ENCODE data around the gene CMTM1. TPM values are rescaled to one million over a fixed set of nuclear protein-coding genes. Genes with fewer than 3 reads are reported as not detected.

CMTM1 gene
- total and polyA plus RNA-seq, 4 donors, result 0.41 to 7.5 (median 2.9) TPM

DNA sequence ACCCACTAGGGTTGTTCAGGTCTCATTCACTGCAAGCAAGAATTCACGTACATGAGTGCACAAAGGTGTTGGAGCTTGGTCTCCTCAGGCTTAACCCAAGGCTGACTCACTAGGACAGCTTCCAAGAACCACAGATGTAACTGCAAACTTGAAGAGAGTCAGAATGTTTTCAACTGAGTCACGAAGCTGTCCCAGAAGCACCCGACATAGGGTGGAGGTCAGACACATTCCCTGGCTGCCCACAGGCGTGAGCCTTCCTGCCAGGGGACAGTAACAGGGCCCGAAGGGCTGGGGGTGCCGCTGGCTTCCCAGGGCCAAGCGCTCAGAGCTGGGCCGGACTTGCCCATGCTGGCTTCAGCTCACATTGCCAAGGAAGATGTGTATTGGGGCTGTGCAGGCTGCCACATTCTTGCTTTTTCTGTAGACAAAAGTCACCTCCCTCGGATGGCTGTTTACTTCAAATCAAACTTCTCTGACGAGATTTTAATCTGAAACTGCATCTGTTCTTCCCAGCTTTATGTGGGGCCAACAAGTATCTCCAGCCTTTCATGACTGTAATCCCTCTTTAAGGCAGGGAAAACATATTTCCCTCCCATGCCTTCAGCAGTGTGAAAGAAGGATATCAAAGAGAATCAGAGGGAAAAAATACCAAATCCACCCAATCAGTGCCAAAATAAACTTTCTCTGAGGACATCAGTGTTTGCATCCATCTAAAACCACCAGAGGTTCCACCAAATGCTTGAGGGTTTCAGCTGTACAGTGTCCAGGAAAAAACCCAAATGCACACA is 52.5 kb downstream of the CMTM1 start:
- H3K4me3 ChIP-seq, result no peak overlapping the region
- ATAC-seq (ENCODE audit: insufficient read depth, low FRiP score) (peak; percentile 67), DNase-seq (no peak)
- H3K36me3 ChIP-seq (ENCODE audit: control insufficient read depth in 4 of 4, insufficient read depth in 4 of 4, low read length in 4 of 4), result peaks cover 0 to 17% (median 2%) of the 10 kb centered on the region in 4 donors
- H3K4me1 ChIP-seq (ENCODE audit: control insufficient read depth in 5 of 5, insufficient read depth in 5 of 5, low read length in 5 of 5), result peaks cover 0 to 2% (median 0%) of the 10 kb centered on the region in 5 donors
- H3K27ac ChIP-seq (ENCODE audit: low read depth in 1 of 2, low read length in 1 of 2), result no peak overlapping the region
- WGBS, 2 donors, result 77 to 89% methylated on average over 10 of the region's 10 CpGs
- H3K9me3 ChIP-seq (ENCODE audit: control insufficient read depth in 4 of 4, insufficient read depth in 3 of 4, low read length in 3 of 4), result no peaks in the 10 kb centered on the region
- no peaks in the 10 kb centered on the region for H3K27me3 ChIP-seq (ENCODE audit: control insufficient read depth in 3 of 3, insufficient read depth in 3 of 3, low read length in 2 of 3)
- TF ChIP-seq, protein P1, sequence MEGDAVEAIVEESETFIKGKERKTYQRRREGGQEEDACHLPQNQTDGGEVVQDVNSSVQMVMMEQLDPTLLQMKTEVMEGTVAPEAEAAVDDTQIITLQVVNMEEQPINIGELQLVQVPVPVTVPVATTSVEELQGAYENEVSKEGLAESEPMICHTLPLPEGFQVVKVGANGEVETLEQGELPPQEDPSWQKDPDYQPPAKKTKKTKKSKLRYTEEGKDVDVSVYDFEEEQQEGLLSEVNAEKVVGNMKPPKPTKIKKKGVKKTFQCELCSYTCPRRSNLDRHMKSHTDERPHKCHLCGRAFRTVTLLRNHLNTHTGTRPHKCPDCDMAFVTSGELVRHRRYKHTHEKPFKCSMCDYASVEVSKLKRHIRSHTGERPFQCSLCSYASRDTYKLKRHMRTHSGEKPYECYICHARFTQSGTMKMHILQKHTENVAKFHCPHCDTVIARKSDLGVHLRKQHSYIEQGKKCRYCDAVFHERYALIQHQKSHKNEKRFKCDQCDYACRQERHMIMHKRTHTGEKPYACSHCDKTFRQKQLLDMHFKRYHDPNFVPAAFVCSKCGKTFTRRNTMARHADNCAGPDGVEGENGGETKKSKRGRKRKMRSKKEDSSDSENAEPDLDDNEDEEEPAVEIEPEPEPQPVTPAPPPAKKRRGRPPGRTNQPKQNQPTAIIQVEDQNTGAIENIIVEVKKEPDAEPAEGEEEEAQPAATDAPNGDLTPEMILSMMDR (IDR thresholded peaks at IDR 0.05; ENCODE audit: control extremely low read depth, extremely low read depth), result no peak
- H3K9ac ChIP-seq (ENCODE audit: insufficient read depth in 1 of 2, low read length in 2 of 2), result no peak overlapping the region

- peaks cover 0 to 13% (median 2%) of the 10 kb centered on the region in 4 donors for H3K36me3 ChIP-seq (ENCODE audit: control insufficient read depth in 4 of 4, insufficient read depth in 4 of 4, low read length in 4 of 4)
- no peak overlapping the region for H3K9ac ChIP-seq (ENCODE audit: insufficient read depth in 1 of 2, low read length in 2 of 2)
- ATAC-seq (ENCODE audit: insufficient read depth, low FRiP score) (no peak), DNase-seq (no peak)
- peaks cover 0 to 2% (median 0%) of the 10 kb centered on the region in 5 donors for H3K4me1 ChIP-seq (ENCODE audit: control insufficient read depth in 5 of 5, insufficient read depth in 5 of 5, low read length in 5 of 5)
- TF ChIP-seq, protein P1 (IDR thresholded peaks at IDR 0.05; ENCODE audit: control extremely low read depth, extremely low read depth), result no peak
- H3K9me3 ChIP-seq (ENCODE audit: control insufficient read depth in 4 of 4, insufficient read depth in 3 of 4, low read length in 3 of 4), result no peaks in the 10 kb centered on the region
- 45 to 64% methylated on average over 12 of the region's 12 CpGs for WGBS, 2 donors
- no peak overlapping the region for H3K4me3 ChIP-seq
- H3K27ac ChIP-seq (ENCODE audit: low read depth in 1 of 2, low read length in 1 of 2), result no peak overlapping the region
- no peaks in the 10 kb centered on the region for H3K27me3 ChIP-seq (ENCODE audit: control insufficient read depth in 3 of 3, insufficient read depth in 3 of 3, low read length in 2 of 3)
These were observed 53.5 kb downstream of the CMTM1 start for GRCh38 chr16:66619534-66620428.

DNA sequence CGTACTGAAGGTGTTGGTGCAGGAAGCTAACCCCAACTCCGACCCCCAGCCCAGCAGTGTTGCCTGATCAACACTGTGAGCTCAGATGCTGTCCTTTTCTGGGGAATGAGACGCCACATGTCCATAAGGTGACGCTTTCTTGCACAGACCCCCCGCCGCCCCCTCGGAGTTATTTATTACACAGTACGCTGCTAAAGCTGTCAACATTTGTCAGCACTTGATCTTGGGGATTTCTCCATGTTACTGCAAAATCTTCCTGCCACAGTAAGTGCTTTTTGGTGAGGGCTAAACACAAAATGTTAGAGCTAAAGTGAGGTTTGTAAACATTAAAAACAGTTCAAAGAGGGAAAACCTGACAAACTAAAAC is 54.2 kb downstream of the CMTM1 start:
- H3K4me1 ChIP-seq (ENCODE audit: control insufficient read depth in 5 of 5, insufficient read depth in 5 of 5, low read length in 5 of 5), result peaks cover 0 to 2% (median 0%) of the 10 kb centered on the region in 5 donors
- H3K27ac ChIP-seq (ENCODE audit: low read depth in 1 of 2, low read length in 1 of 2), result no peak overlapping the region
- H3K9ac ChIP-seq (ENCODE audit: insufficient read depth in 1 of 2, low read length in 2 of 2), result no peak overlapping the region
- ATAC-seq (ENCODE audit: insufficient read depth, low FRiP score) (no peak), DNase-seq (no peak)
- TF ChIP-seq, protein P1 (IDR thresholded peaks at IDR 0.05; ENCODE audit: control extremely low read depth, extremely low read depth), result no peak
- WGBS, 2 donors, result 91% methylated on average over 8 of the region's 8 CpGs
- H3K36me3 ChIP-seq (ENCODE audit: control insufficient read depth in 4 of 4, insufficient read depth in 4 of 4, low read length in 4 of 4), result peaks cover 0 to 13% (median 2%) of the 10 kb centered on the region in 4 donors
- no peaks in the 10 kb centered on the region for H3K9me3 ChIP-seq (ENCODE audit: control insufficient read depth in 4 of 4, insufficient read depth in 3 of 4, low read length in 3 of 4)
- no peaks in the 10 kb centered on the region for H3K27me3 ChIP-seq (ENCODE audit: control insufficient read depth in 3 of 3, insufficient read depth in 3 of 3, low read length in 2 of 3)
- H3K4me3 ChIP-seq, result no peak overlapping the region

Measured in lung (tissue), 12 donors.